HG02678 (cell line): ENCODE data around the gene ZNF683.
"Not testable (repeated sequence)": the region's sequence is repeated elsewhere in the genome, so short reads cannot be mapped to it uniquely, and the experiment has no call there.

Experiments
- ATAC-seq: cut with Tn5 transposase; IDR thresholded peaks from one replicate; pipeline ENCODE4 v1.9.1; 2021; ENCODE audit warnings: mild to moderate bottlenecking, moderate library complexity; ENCODE audit not compliant: unreplicated experiment

The ZNF683 gene

DNA sequence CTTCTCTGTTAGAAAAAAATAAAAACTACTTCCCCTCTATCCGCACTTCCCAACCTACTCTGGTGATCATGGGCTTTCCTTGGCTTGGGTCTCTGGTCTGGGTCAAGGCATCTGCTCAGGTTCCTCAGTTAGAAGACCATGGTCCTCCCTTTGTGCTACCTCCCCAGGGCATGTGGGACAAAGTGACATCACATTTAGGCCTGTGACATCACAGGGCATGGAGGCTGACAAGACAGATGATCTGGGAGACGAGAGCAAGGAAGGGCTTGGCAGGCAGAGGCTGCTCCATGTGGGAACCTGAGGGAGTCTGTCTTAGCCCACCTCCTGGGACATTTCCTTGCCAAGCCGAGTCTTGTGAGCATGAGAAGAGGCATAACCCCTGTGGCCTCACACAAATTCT is at the start of gene ZNF683:
ZNF683 (minus strand) TSS at position 140 of the 400 bp plus-strand sequence. CDS start 4,179 bp downstream, outside the sequence.
- not testable (repeated sequence) for ATAC-seq

GRCh38 chr1:26419494-26419893 is 46.9 kb upstream of the ZNF683 start:
- no peak for ATAC-seq

- ATAC-seq = no peak
Observed at GRCh38 chr1:26418865-26419349, 46.4 kb upstream of the ZNF683 start.

DNA sequence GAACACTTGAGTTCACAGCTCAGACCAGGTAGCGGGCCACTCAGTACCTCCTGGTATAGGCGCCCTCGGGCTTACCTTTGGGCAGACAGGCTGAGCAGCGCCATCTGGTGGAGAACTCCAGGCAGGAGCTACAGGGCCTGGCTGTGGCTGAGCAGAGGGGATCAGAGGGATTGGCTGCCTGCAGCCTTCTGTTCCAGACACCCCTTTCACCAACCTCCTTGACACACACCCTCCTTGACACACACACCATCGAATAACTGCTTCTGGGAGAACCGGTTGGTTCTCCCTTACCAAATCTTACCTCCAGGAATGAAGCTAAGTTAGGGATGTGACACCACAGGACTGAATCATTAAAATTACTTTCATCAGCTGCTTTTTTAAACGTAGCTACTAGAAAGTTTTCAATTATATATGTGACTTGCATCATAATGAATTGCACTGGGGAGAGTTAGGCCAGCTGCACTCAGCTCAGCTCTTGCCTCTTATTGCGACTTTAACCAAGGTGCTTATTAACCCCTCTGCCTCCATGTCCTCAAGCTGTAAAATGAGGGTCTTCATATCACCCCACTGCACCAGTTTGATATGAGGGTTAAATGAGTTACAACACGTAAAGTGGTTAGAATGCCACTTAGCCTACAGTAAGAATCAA is 44.7 kb upstream of the ZNF683 start:
- no peak for ATAC-seq

GRCh38 chr1:26413031-26413430 is 40.5 kb upstream of the ZNF683 start:
- no peak for ATAC-seq

- ATAC-seq = no peak
Observed at GRCh38 chr1:26412180-26412840, 39.8 kb upstream of the ZNF683 start.

DNA sequence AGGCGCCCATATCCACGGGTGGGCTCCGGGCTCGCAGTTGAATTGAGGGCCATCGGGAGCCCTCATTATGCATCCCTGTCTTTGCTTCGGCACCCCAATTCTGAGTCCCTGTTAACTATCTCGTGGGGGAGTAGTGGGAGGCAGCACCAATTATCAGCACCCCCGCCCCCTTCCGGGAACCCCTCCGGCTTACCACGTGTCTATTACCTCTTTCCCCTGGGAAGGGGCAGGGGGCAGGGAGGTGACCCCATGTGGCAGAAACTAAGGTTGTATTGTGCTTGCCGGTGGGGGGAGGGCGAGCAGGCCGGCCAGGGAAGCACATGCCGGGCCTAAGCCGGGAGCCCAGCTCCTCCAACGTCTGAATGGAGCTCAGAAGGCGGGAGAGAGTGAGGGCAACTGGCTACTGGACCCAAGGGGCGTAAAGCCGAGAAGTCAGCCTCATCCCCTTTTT is 39.1 kb upstream of the ZNF683 start:
- no peak for ATAC-seq

DNA sequence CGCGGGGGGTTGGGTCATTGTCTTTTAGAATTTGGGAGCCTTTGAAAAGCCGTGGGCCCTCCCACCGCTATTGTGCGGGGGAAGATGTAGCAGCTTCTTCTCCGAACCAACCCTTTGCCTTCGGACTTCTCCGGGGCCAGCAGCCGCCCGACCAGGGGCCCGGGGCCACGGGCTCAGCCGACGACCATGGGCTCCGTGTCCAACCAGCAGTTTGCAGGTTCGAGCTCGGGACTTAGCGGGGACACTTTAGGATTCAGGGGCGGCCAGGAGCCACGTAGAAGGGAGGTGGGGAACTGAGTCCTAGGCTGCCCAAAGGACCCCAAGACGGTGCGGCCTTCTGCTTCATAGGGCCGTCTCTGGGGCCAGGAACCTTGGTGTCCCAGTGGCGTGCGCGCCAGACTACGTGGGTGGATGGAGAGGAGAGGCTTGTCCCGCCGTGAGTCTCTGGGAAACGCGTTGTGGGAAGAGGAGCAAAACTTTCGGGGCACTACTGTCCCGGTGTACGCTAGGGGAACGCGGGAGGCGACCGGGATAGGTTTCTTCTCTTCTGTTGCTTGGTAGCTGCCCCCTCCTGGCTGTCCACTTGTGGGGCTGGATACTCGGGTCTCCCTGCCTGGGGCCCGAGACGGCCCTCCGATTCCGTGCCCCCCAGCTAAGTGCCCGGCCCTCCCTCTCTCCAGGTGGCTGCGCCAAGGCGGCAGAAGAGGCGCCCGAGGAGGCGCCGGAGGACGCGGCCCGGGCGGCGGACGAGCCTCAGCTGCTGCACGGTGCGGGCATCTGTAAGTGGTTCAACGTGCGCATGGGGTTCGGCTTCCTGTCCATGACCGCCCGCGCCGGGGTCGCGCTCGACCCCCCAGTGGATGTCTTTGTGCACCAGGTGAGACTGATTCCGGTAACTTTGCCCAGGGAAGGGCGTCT is 38.4 kb upstream of the ZNF683 start, which contains the start of gene LIN28A:
LIN28A (plus strand) TSS at position 112 of the 918 bp plus-strand sequence; CDS start at position 187, 75 bp downstream.
- no peak for ATAC-seq

GRCh38 chr1:26409191-26409807 is 36.7 kb upstream of the ZNF683 start:
- no peak for ATAC-seq

GRCh38 chr1:26408604-26409003 is 36.1 kb upstream of the ZNF683 start:
- no peak for ATAC-seq

GRCh38 chr1:26405281-26405915 is 32.8 kb upstream of the ZNF683 start:
- ATAC-seq = no peak

DNA sequence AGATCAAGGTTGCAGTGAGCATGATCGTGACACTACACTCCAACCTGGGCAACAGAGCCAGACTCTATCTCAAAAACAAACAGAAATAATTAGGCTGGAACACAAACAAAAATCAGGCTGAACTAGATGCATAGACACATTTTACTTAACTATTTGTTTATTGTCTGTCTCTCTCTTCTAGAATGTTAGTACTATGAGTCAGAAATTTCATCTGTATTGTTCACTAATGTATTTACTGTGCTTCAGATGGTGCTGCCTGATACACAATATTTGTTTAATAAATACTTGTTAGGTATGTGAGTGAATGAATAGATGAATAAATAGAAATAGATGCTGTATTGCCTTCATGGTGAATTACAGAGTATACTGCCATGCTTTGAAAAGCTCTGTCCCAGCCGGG is 32.1 kb upstream of the ZNF683 start:
- ATAC-seq = no peak

- no peak for ATAC-seq
Observed at GRCh38 chr1:26403656-26404055, 31.1 kb upstream of the ZNF683 start.

DNA sequence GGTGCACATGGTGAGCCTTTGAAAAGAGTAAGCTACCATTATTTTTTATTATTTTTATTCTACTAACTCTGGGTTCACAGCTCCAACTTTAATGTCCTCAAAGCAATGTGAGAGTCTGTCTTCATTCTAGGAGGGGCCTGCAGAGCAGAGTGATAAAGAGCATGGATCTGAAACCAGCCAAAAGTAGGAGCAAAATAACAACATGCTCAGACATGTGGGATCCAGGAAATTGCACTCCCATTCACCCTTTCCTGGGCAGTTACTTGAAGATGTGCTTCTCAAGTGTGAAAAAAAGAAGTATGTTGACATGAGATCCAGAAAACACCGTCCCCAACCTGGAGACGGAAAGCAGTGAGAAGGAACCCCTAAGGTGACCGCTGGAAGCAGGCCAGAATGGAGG is 29.3 kb upstream of the ZNF683 start:
- ATAC-seq = no peak

DNA sequence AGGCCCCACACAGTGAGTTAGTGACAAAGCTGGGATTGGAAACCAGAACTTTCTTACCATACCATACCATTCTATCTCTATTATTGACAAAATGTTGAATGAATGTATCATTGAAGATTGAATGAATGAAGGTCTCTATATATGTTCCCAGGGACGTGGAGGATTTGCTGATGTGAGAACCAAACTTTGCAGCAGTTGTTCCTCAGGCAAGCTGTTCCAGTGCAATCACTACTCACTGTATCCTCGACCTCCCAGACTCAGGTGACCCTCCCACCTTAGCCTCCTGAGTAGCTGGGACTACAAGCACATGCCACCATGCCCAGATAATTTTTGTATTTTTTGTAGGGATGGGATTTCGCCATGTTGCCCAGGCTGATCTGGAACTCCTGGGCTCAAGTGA is 26.5 kb upstream of the ZNF683 start:
- no peak for ATAC-seq

GRCh38 chr1:26395754-26396153 is 23.2 kb upstream of the ZNF683 start:
- ATAC-seq = no peak

- no peak for ATAC-seq
Observed at GRCh38 chr1:26391450-26391849, 18.9 kb upstream of the ZNF683 start.

- no peak for ATAC-seq
Observed at GRCh38 chr1:26389604-26390247, 17.2 kb upstream of the ZNF683 start.

- no peak for ATAC-seq
Observed at GRCh38 chr1:26388791-26389445, 16.4 kb upstream of the ZNF683 start.
